ENCODE measurements around the gene GPS1. TPM values are rescaled to one million over a fixed set of nuclear protein-coding genes. Genes with fewer than 3 reads are reported as not detected.

Gene GPS1
- total RNA-seq, 3 donors from 2014 or later (not counting 1 experiment from before 2014, with no cell fraction given): 78.9 to 87.6 (median 85.3) TPM

DNA sequence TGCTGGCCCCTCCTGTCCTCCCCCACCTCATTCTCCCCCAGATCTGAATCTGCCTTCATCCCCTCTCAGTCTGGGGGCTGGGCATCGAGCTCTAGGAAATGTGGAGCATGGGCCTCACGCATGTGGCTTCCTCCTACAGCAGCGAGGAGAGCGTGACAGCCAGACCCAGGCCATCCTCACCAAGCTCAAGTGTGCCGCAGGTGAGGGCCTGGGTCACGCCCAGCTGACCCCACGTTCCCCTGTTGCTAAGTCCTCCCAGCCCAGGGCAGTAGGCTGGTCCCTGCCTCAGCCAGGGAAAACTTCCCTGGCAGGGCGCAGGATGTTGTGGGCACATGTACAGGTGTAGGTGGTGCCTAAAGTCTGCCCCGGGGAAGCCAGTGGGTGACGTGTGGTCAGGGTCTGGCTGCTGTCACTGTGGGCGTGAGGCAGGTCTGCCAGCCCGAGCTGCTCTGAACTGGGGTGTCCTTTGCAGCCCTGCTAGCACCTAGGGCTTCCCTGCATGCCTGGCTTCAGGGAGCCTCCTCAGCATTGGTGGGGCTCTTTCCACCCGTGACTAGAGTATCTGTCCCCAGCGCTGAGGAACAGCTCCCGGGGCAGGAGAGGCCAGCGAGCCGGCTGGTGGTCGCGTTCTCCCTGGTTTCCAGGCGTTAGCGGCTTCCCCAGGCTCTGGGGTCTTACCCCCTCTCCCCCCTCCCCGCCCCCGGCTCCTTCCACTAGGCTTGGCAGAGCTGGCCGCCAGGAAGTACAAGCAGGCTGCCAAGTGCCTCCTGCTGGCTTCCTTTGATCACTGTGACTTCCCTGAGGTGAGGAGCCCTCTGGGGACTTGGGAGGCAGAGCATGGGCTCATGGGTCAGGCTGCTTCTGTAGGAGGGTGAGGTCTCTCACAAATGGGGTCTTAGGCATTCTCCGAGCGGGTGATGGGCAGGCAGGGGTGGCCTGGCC, 3.6 kb downstream of the GPS1 start:
- H3K27ac ChIP-seq (ENCODE audit: low read length): no peak overlapping the region
- intact Hi-C loops (cut with micrococcal nuclease): no loop called here
- WGBS (ENCODE audit: insufficient coverage): 84% methylated on average over 24 of the region's 26 CpGs
- Mint-ChIP-seq H3K4me1 (peaks cover 0 to 16% of the 10 kb centered on the region in 2 donors), H3K36me3 (no peaks in the 10 kb centered on the region), H3K27me3 (ENCODE audit: low read depth in 2 of 2) (no peaks in the 10 kb centered on the region), H3K4me3 (no peak overlapping the region), H3K27ac (no peak overlapping the region), H3K9me3 (no peaks in the 10 kb centered on the region)
- H3K4me1 ChIP-seq (ENCODE audit: control insufficient read depth, insufficient read depth, low read length): peaks cover 29% of the 10 kb centered on the region
- no peak overlapping the region for H3K4me3 ChIP-seq (ENCODE audit: low read length)
- peaks cover 40% of the 10 kb centered on the region for H3K36me3 ChIP-seq (ENCODE audit: control insufficient read depth, insufficient read depth, low read length)
- TF ChIP-seq, protein P1, sequence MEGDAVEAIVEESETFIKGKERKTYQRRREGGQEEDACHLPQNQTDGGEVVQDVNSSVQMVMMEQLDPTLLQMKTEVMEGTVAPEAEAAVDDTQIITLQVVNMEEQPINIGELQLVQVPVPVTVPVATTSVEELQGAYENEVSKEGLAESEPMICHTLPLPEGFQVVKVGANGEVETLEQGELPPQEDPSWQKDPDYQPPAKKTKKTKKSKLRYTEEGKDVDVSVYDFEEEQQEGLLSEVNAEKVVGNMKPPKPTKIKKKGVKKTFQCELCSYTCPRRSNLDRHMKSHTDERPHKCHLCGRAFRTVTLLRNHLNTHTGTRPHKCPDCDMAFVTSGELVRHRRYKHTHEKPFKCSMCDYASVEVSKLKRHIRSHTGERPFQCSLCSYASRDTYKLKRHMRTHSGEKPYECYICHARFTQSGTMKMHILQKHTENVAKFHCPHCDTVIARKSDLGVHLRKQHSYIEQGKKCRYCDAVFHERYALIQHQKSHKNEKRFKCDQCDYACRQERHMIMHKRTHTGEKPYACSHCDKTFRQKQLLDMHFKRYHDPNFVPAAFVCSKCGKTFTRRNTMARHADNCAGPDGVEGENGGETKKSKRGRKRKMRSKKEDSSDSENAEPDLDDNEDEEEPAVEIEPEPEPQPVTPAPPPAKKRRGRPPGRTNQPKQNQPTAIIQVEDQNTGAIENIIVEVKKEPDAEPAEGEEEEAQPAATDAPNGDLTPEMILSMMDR (IDR thresholded peaks at IDR 0.05): no peak
- H3K9me3 ChIP-seq (ENCODE audit: control insufficient read depth, insufficient read depth, low read length): no peaks in the 10 kb centered on the region
- no peak for DNase-seq
- H3K27me3 ChIP-seq (ENCODE audit: control insufficient read depth, insufficient read depth, low read length): no peaks in the 10 kb centered on the region
- ATAC-seq: no peak

DNA sequence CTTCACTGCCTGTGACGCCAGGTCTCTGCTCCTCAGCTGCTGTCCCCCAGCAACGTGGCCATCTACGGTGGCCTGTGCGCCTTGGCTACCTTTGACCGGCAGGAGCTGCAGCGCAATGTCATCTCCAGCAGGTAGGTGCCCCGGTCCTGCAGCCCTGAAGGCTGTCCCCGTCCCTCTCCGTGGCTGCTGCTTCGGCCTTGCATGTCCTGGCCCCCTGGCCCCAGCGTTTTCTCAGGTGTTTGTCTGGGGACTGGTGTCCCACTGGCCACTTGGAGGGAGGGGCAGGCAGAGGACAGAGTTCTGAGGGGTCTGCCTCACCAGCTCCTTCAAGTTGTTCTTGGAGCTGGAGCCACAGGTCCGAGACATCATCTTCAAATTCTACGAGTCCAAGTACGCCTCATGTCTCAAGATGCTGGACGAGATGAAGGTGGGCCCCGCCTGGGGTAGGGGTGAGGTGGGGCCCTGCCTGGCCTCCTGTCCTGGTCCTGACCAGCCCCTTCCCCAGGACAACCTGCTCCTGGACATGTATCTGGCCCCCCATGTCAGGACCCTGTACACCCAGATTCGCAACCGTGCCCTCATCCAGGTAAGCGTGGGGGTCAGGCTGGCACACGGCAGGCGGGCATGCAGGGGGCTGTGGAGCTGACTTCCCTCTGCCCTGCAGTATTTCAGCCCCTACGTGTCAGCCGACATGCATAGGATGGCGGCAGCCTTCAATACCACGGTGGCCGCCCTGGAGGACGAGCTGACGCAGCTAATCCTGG, 4.4 kb downstream of the GPS1 start:
- H3K9me3 Mint-ChIP-seq: no peaks in the 10 kb centered on the region
- H3K36me3 ChIP-seq (ENCODE audit: control insufficient read depth, insufficient read depth, low read length): peaks cover 49% of the 10 kb centered on the region
- TF ChIP-seq, protein P1 (IDR thresholded peaks at IDR 0.05): no peak
- no peak overlapping the region for H3K27ac ChIP-seq (ENCODE audit: low read length)
- no peak overlapping the region for H3K4me3 ChIP-seq (ENCODE audit: low read length)
- no peaks in the 10 kb centered on the region for H3K27me3 Mint-ChIP-seq (ENCODE audit: low read depth in 2 of 2)
- H3K4me1 Mint-ChIP-seq: peaks cover 0 to 13% of the 10 kb centered on the region in 2 donors
- H3K36me3 Mint-ChIP-seq: no peaks in the 10 kb centered on the region
- H3K9me3 ChIP-seq (ENCODE audit: control insufficient read depth, insufficient read depth, low read length): no peaks in the 10 kb centered on the region
- peaks cover 20% of the 10 kb centered on the region for H3K4me1 ChIP-seq (ENCODE audit: control insufficient read depth, insufficient read depth, low read length)
- no peak for DNase-seq
- intact Hi-C loops (cut with micrococcal nuclease): no loop called here
- ATAC-seq: no peak
- no peak overlapping the region for H3K4me3 Mint-ChIP-seq
- no peaks in the 10 kb centered on the region for H3K27me3 ChIP-seq (ENCODE audit: control insufficient read depth, insufficient read depth, low read length)
- no peak overlapping the region for H3K27ac Mint-ChIP-seq
- WGBS (ENCODE audit: insufficient coverage): 94% methylated on average over 28 of the region's 28 CpGs

DNA sequence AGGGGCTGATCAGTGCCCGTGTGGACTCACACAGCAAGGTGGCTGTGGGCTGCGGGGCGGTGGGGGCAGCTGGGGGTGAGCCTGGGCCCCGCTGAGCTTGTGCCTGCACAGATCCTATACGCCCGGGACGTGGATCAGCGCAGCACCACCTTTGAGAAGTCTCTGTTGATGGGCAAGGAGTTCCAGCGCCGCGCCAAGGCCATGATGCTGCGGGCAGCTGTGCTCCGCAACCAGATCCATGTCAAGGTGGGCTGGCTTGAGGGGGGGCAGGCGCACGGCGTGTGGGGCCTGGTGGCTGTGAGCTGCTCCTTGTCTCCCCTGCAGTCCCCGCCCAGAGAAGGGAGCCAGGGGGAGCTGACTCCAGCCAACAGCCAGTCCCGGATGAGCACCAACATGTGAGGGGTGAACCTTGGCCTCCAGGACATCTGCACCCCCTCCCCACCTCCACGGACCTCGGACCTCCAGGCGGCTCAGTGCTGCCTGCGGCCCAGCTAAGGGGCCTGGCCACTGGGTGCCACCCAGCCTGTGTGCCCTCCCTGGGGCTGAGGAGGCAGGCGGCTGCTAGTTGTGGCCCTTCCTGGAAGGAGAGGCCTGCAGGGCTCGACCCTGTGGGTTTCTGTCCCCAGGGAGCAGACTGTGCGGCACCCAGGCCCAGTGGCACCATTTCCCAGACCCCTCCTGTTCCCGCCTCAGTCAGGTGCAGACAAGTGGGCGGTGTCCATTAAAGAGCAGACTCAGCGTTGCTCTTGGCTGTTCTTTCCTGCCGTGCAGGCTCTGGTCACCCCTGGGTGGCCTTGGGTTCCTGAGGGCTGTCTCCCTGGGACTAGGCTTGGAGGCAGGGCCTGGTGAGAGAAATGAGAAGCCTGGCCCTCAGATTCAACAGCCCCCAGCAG, 5.3 kb downstream of the GPS1 start:
- no peaks in the 10 kb centered on the region for H3K36me3 Mint-ChIP-seq
- no peak for DNase-seq
- no peaks in the 10 kb centered on the region for H3K27me3 Mint-ChIP-seq (ENCODE audit: low read depth in 2 of 2)
- ATAC-seq: no peak
- Histone ChIP-seq H3K27me3 (ENCODE audit: control insufficient read depth, insufficient read depth, low read length) (no peaks in the 10 kb centered on the region), H3K4me3 (ENCODE audit: low read length) (no peak overlapping the region), H3K36me3 (ENCODE audit: control insufficient read depth, insufficient read depth, low read length) (peaks cover 55% of the 10 kb centered on the region), H3K9me3 (ENCODE audit: control insufficient read depth, insufficient read depth, low read length) (no peaks in the 10 kb centered on the region), H3K4me1 (ENCODE audit: control insufficient read depth, insufficient read depth, low read length) (peaks cover 20% of the 10 kb centered on the region), H3K27ac (ENCODE audit: low read length) (no peak overlapping the region)
- WGBS (ENCODE audit: insufficient coverage): 93% methylated on average over 29 of the region's 29 CpGs
- intact Hi-C loops (cut with micrococcal nuclease): no loop called here
- H3K4me3 Mint-ChIP-seq: no peak overlapping the region
- H3K4me1 Mint-ChIP-seq: peaks cover 0 to 13% of the 10 kb centered on the region in 2 donors
- TF ChIP-seq, protein P1 (IDR thresholded peaks at IDR 0.05): no peak
- H3K9me3 Mint-ChIP-seq: no peaks in the 10 kb centered on the region
- no peak overlapping the region for H3K27ac Mint-ChIP-seq
